ENCODE results near the gene ABCB10. TPM values are rescaled to one million over a fixed set of nuclear protein-coding genes. Genes with fewer than 3 reads are reported as not detected.

The ABCB10 gene
- total and polyA plus RNA-seq, 10 donors, result 6.9 to 21.9 (median 15.7) TPM

DNA sequence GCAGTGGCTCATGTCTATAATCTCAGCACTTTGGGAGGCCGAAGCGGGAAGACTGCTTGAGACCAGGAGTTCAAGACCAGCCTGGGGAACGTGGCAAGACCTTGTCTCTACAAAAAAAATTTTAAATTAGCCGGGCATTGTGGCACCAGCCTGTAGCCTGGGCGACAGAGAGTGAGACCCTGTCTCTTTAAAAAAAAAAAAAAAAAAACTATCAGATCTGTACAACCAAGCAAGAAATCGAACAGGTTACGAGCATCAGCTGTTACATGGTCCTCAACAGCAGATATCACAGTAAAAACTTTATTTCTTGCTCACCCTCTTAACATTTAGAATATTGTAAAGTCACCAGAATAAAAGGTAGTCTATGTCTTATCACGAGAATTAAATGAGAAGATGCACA is 51.9 kb downstream of the ABCB10 start:
- WGBS, 5 donors, result 81 to 90% (median 90%) methylated on average over 8 of the region's 8 CpGs
- no peak for TF ChIP-seq POLR2A (IDR thresholded peaks at IDR 0.05)
- TF ChIP-seq CTCF (IDR thresholded peaks at IDR 0.05 in 8 of 11, conservative IDR thresholded peaks at IDR 0.05 in 3 of 11), result no peak
- no peak for TF ChIP-seq POLR2AphosphoS5 (IDR thresholded peaks at IDR 0.05)
- no peak for DNase-seq
- Histone ChIP-seq H3K27me3 (replicated peaks in 1 of 7) (no peaks in the 10 kb centered on the region), H3K36me3 (peaks cover 0 to 41% (median 5%) of the 10 kb centered on the region in 6 donors), H3K27ac (no peak overlapping the region), H3K4me3 (peak overlapping the region in 2 of 8 donors; percentile 77 to 81), H3K9me3 (no peaks in the 10 kb centered on the region), H3K4me1 (peaks cover 14 to 38% (median 26%) of the 10 kb centered on the region in 6 donors)
- intact Hi-C loops (cut with DNase I; ENCODE audit: low total_unique reads), result no loop called here

- 92 to 99% (median 94%) methylated on average over 2 of the region's 2 CpGs for WGBS, 5 donors
- intact Hi-C loops (cut with DNase I; ENCODE audit: low total_unique reads), result no loop called here
- H3K4me3 ChIP-seq, result no peak overlapping the region
- TF ChIP-seq POLR2A (IDR thresholded peaks at IDR 0.05) (no peak), CTCF (IDR thresholded peaks at IDR 0.05 in 8 of 11, conservative IDR thresholded peaks at IDR 0.05 in 3 of 11) (no peak), POLR2AphosphoS5 (IDR thresholded peaks at IDR 0.05) (no peak)
- H3K27me3 ChIP-seq (replicated peaks in 1 of 7), result no peaks in the 10 kb centered on the region
- no peak for DNase-seq
- H3K27ac ChIP-seq, result no peak overlapping the region
- no peaks in the 10 kb centered on the region for H3K9me3 ChIP-seq
- peaks cover 2 to 100% (median 94%) of the 10 kb centered on the region in 6 donors for H3K36me3 ChIP-seq
- H3K4me1 ChIP-seq, result no peaks in the 10 kb centered on the region
Observed at GRCh38 chr1:229495782-229496181, 62.7 kb downstream of the ABCB10 start.

- H3K36me3 ChIP-seq, result peaks cover 3 to 100% (median 85%) of the 10 kb centered on the region in 6 donors
- intact Hi-C loops (cut with DNase I; ENCODE audit: low total_unique reads), result no loop called here
- H3K4me3 ChIP-seq, result no peak overlapping the region
- no peak overlapping the region for H3K27ac ChIP-seq
- DNase-seq, result no peak
- no peaks in the 10 kb centered on the region for H3K9me3 ChIP-seq
- no peaks in the 10 kb centered on the region for H3K27me3 ChIP-seq (replicated peaks in 1 of 7)
- H3K4me1 ChIP-seq, result peaks cover 0 to 4% (median 2%) of the 10 kb centered on the region in 6 donors
- TF ChIP-seq POLR2A (IDR thresholded peaks at IDR 0.05) (no peak), CTCF (IDR thresholded peaks at IDR 0.05 in 8 of 11, conservative IDR thresholded peaks at IDR 0.05 in 3 of 11) (no peak), POLR2AphosphoS5 (IDR thresholded peaks at IDR 0.05) (no peak)
- WGBS, 5 donors, result 86 to 100% (median 93%) methylated on average over 1 of the region's 1 CpG
Observed at GRCh38 chr1:229487181-229487580, 71.3 kb downstream of the ABCB10 start.

DNA sequence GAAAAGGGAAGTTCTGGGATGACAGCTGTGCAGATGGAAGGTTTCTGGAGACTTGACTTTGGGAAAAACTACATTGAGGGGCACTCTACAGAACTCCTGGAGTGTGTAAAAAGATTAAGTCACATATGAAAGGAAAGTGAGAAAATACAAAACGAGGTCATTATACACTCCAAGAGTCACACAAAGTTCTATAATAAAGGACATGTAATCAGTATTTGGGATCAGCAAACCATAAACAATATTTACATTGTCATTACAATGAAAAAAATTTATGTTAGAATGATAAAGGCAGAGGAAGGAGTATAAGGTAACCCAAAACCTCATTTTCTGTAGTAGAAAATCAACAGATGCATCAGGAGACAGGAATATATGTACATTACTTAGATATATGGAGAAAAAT is 73.2 kb downstream of the ABCB10 start:
- no peaks in the 10 kb centered on the region for H3K27me3 ChIP-seq (replicated peaks in 1 of 7)
- no peak for DNase-seq
- peaks cover 0 to 22% (median 17%) of the 10 kb centered on the region in 6 donors for H3K4me1 ChIP-seq
- TF ChIP-seq POLR2A (IDR thresholded peaks at IDR 0.05), result no peak
- TF ChIP-seq POLR2AphosphoS5 (IDR thresholded peaks at IDR 0.05), result no peak
- no peak for TF ChIP-seq CTCF (IDR thresholded peaks at IDR 0.05 in 8 of 11, conservative IDR thresholded peaks at IDR 0.05 in 3 of 11)
- H3K27ac ChIP-seq, result no peak overlapping the region
- H3K9me3 ChIP-seq, result no peaks in the 10 kb centered on the region
- H3K36me3 ChIP-seq, result peaks cover 3 to 99% (median 77%) of the 10 kb centered on the region in 6 donors
- intact Hi-C loops (cut with DNase I; ENCODE audit: low total_unique reads), result no loop called here
- 92 to 100% (median 94%) methylated on average over 1 of the region's 1 CpG for WGBS, 5 donors
- H3K4me3 ChIP-seq, result no peak overlapping the region
